ENCODE data around the gene METTL8. TPM values are rescaled to one million over a fixed set of nuclear protein-coding genes. Genes with fewer than 3 reads are reported as not detected.
"Not testable (repeated sequence)": the region's sequence is repeated elsewhere in the genome, so short reads cannot be mapped to it uniquely, and the experiment has no call there.

The METTL8 gene
- total RNA-seq, 4 donors from 2014 or later: 6.9 to 33.0 (median 17.7) TPM

DNA sequence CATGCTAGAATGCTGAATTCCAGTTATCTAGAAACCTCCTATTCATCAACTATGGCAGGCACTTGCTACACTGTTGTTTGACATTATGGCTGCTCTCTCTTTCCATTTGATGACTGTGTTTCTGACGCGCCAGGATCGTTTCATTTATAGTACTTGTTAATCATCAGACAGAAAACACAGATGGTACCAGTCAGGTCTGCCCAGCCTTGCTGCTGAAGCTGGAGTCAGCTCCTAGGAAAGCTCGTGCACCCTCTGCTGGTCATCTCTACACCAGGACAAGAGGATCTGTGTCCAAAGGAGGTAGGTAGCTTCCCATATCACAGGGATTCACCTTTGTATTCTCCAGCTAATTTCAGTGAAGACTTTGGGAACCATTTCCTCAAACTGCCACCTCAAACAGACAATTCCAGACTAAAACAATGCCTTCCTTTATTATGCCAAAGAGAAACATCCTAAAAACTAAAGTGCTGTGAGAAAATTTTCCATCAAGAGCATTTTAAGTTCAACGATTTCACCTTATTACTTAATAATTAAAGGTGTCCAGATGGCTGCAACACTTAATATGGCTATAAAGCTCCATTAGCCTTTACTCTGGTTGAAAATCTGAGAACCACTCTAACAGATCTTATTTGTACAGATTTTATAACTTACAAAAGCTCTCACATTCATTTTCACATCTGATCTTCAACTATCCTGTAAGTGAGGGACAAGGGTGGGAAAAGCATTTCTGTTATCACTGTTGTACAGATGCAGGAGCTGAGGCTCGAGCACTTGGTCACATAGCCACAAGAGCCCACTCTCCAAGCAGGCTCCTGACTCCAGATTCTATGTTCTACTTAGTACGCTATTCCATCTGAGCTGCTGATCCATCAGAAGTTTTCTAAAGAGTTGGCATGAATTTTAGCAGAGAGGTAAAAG lies 17.5 kb downstream of the METTL8 start:
- no peaks in the 10 kb centered on the region for H3K36me3 ChIP-seq

DNA sequence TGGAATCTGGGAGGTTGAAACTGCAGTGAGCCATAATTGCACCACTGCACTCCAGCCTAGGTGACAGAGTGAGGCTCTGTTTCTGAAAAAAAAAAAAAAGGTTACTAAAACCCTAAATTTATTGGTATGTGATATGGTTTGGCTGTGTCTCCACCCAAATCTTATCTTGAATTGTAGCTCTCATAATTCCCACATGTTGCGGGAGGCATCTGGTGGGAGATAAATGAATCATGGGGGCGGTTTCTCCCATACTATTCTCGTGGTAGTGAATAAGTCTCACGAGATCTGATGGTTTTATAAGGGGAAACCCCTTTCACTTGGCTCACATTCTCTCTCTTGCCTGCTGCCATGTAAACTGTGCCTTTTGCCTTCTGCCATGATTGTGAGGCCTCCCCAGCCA lies 19.1 kb downstream of the METTL8 start:
- H3K36me3 ChIP-seq; H3K9me3 ChIP-seq; H3K4me3 ChIP-seq; DNase-seq; H3K27ac ChIP-seq; intact Hi-C loops (cut with DNase I; ENCODE audit: low total_unique reads); H3K4me1 ChIP-seq; H3K27me3 ChIP-seq: not testable (repeated sequence)

More for the DNA sequence above, 17.5 kb downstream of the METTL8 start:
- intact Hi-C loops (cut with DNase I; ENCODE audit: low total_unique reads): no loop called here
- Histone ChIP-seq H3K9me3 (no peaks in the 10 kb centered on the region), H3K4me1 (no peaks in the 10 kb centered on the region), H3K27me3 (no peaks in the 10 kb centered on the region), H3K27ac (peak overlapping the region in 1 of 2 donors; percentile 32), H3K4me3 (no peak overlapping the region)
- DNase-seq: peak; percentile 80 to 90
- TF ChIP-seq, protein P1, sequence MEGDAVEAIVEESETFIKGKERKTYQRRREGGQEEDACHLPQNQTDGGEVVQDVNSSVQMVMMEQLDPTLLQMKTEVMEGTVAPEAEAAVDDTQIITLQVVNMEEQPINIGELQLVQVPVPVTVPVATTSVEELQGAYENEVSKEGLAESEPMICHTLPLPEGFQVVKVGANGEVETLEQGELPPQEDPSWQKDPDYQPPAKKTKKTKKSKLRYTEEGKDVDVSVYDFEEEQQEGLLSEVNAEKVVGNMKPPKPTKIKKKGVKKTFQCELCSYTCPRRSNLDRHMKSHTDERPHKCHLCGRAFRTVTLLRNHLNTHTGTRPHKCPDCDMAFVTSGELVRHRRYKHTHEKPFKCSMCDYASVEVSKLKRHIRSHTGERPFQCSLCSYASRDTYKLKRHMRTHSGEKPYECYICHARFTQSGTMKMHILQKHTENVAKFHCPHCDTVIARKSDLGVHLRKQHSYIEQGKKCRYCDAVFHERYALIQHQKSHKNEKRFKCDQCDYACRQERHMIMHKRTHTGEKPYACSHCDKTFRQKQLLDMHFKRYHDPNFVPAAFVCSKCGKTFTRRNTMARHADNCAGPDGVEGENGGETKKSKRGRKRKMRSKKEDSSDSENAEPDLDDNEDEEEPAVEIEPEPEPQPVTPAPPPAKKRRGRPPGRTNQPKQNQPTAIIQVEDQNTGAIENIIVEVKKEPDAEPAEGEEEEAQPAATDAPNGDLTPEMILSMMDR (IDR thresholded peaks at IDR 0.05): peak; percentile 76 to 77 (median 76)
- no peak for TF ChIP-seq POLR2A (IDR thresholded peaks at IDR 0.05)

DNA sequence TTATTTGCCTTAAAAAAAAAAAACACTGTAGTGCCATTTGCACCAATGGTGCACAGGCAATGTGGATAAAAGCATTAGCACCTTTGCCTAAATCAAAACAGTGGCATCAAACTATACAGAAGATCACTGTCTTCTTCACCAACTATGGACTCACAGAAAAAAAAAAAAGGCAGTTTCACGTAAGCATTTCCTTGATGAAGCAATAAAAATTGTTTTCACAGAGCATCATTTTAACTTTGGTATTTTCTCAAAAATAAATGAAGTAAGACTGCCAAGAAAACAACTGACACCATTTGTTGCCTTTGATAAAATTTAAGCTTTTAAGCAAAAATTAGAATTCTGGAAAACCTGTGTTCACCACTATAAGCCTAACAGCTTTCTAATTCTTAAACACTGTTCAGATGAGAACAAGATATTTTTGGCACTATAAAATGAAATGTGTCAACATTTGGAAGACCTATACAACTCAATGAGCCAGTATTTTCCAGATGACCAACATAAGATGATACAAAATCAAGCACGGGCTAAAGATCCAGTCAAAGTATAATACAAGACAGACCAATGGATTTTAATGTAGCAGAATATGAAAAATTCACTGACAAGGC lies 21.1 kb downstream of the METTL8 start:
- no peaks in the 10 kb centered on the region for H3K4me1 ChIP-seq
- H3K27me3 ChIP-seq: no peaks in the 10 kb centered on the region
- intact Hi-C loops (cut with DNase I; ENCODE audit: low total_unique reads): no loop called here
- TF ChIP-seq, protein P1 (IDR thresholded peaks at IDR 0.05): no peak
- no peak for TF ChIP-seq POLR2A (IDR thresholded peaks at IDR 0.05)
- H3K4me3 ChIP-seq: no peak overlapping the region
- no peak for DNase-seq
- H3K9me3 ChIP-seq: no peaks in the 10 kb centered on the region
- no peaks in the 10 kb centered on the region for H3K36me3 ChIP-seq
- no peak overlapping the region for H3K27ac ChIP-seq

DNA sequence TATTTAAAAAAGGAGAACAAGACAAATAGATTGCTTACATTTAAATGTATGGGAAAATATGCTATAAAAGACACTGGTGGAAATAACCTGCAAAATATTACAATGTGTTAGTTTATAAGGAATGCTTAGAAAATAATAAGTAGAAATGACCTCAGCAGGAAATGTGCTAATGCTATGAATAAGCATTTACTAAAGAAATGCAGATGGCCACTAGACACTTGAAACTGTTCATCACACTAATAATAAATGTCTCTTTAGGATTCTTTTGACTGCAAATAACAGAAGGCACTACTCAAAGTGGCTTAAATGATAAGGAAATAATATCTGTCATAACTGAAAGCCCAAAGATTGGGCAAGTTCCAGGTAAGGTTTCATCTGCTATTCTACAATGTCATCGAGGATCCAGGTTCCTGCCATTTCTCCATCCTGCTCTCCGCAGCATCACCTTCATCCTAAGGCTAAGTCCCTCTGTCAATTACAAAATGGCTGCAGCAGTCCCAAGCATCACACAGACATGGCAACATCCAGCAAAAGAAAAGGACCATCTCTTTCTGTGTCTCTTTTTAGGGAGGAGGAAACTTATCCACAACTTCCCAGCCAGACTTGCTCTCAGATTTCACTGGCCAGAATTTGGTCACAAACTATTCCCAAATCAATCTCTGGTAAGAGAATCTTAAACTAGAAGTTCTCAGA lies 21.9 kb downstream of the METTL8 start:
- no peaks in the 10 kb centered on the region for H3K27me3 ChIP-seq
- H3K27ac ChIP-seq: no peak overlapping the region
- H3K4me3 ChIP-seq: no peak overlapping the region
- TF ChIP-seq, protein P1 (IDR thresholded peaks at IDR 0.05): no peak
- TF ChIP-seq POLR2A (IDR thresholded peaks at IDR 0.05): no peak
- no peaks in the 10 kb centered on the region for H3K9me3 ChIP-seq
- intact Hi-C loops (cut with DNase I; ENCODE audit: low total_unique reads): no loop called here
- H3K4me1 ChIP-seq: no peaks in the 10 kb centered on the region
- no peak for DNase-seq
- H3K36me3 ChIP-seq: no peaks in the 10 kb centered on the region

DNA sequence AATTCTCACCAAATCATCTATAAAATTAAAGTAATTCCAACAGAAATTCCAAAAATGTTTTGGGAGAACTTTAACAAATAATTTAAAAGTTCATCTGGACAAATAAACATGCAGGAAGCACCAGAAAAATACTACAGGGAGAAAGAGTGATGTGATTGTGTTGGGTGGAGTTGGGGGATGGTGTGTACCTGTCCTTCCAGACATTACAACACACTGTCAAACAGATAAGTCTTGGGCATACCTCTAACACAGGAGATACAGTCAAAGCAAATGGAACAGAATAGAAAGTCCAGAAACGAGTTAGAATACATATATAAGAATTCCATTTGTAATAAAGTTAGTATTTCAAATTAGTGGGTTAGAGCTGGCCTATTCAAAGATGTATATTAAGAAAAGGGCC lies 22.6 kb downstream of the METTL8 start:
- Histone ChIP-seq H3K36me3 (no peaks in the 10 kb centered on the region), H3K4me1 (no peaks in the 10 kb centered on the region), H3K27me3 (no peaks in the 10 kb centered on the region), H3K27ac (no peak overlapping the region), H3K4me3 (no peak overlapping the region), H3K9me3 (no peaks in the 10 kb centered on the region)
- intact Hi-C loops (cut with DNase I; ENCODE audit: low total_unique reads): no loop called here
- no peak for DNase-seq
- TF ChIP-seq, protein P1 (IDR thresholded peaks at IDR 0.05): no peak
- no peak for TF ChIP-seq POLR2A (IDR thresholded peaks at IDR 0.05)

All from uterus (tissue), 4 donors.